HEK293 (cell line): ENCODE measurements around the gene EIF4ENIF1.
A peak's percentile ranks its signal among the peaks of the same experiment; 100 is the strongest.

Experiments
- BCL6B ChIP-seq: fragments of 450-650 bp; formaldehyde crosslinking; IDR thresholded peaks from 2 replicates; pipeline ENCODE4 v1.5.1; 2017; ENCODE audit warnings: missing biosample characterization, missing genetic modification characterization
- CTCF ChIP-seq: fragments of 450-650 bp; formaldehyde crosslinking; IDR thresholded peaks from 2 replicates; pipeline ENCODE4 v1.5.1; 2016; ENCODE audit warnings: missing biosample characterization, missing genetic modification characterization
- KLF16 ChIP-seq: fragments of 450-650 bp; formaldehyde crosslinking; IDR thresholded peaks from 2 replicates; pipeline ENCODE4 v1.5.1; 2017; ENCODE audit warnings: missing biosample characterization, missing genetic modification characterization
- KLF17 ChIP-seq: fragments of 450-650 bp; formaldehyde crosslinking; IDR thresholded peaks from 2 replicates; pipeline ENCODE4 v1.5.1; 2016; ENCODE audit warnings: missing biosample characterization, missing genetic modification characterization
- KLF7 ChIP-seq: fragments of 450-650 bp; formaldehyde crosslinking; IDR thresholded peaks from 2 replicates; pipeline ENCODE4 v1.5.1; 2016; ENCODE audit warnings: missing biosample characterization, missing genetic modification characterization, borderline replicate concordance
- MEIS1 ChIP-seq: sonication (generic); formaldehyde crosslinking; IDR thresholded peaks from 2 replicates; pipeline ENCODE4 v1.8.1; 2022; ENCODE audit warnings: missing genetic modification reagents, mild to moderate bottlenecking, borderline replicate concordance
- OVOL3 ChIP-seq: fragments of 450-650 bp; formaldehyde crosslinking; IDR thresholded peaks from 2 replicates; pipeline ENCODE4 v1.5.1; 2016; ENCODE audit warnings: missing biosample characterization, missing genetic modification characterization
- PRDM1 ChIP-seq: fragments of 450-650 bp; formaldehyde crosslinking; IDR thresholded peaks from 2 replicates; pipeline ENCODE4; 2016; ENCODE audit warnings: missing biosample characterization, missing genetic modification characterization
- RBAK ChIP-seq: fragments of 450-650 bp; formaldehyde crosslinking; IDR thresholded peaks from 2 replicates; pipeline ENCODE4 v1.5.1; 2016; ENCODE audit warnings: missing biosample characterization, missing genetic modification characterization
- SCRT2 ChIP-seq: fragments of 450-650 bp; formaldehyde crosslinking; IDR thresholded peaks from 2 replicates; pipeline ENCODE4 v1.5.1; 2016; ENCODE audit warnings: missing biosample characterization, missing genetic modification characterization
- SP7 ChIP-seq: fragments of 450-650 bp; formaldehyde crosslinking; IDR thresholded peaks from 2 replicates; pipeline ENCODE4 v1.5.1; 2016; ENCODE audit warnings: missing biosample characterization, missing genetic modification characterization
- TRIM28 ChIP-seq: IDR thresholded peaks from 2 replicates; pipeline ENCODE4 v1.6.1; 2011; ENCODE audit warnings: low read length, control low read depth, borderline replicate concordance
- WT1 ChIP-seq: fragments of 450-650 bp; formaldehyde crosslinking; IDR thresholded peaks from 2 replicates; pipeline ENCODE4 v1.5.1; 2016; ENCODE audit warnings: missing biosample characterization, missing genetic modification characterization
- ZBTB20 ChIP-seq: fragments of 450-650 bp; formaldehyde crosslinking; IDR thresholded peaks from 2 replicates; pipeline ENCODE4 v1.5.1; 2016; ENCODE audit warnings: missing biosample characterization, missing genetic modification characterization
- ZBTB7A ChIP-seq: fragments of 450-650 bp; formaldehyde crosslinking; IDR thresholded peaks from 2 replicates; pipeline ENCODE4 v1.5.1; 2016; ENCODE audit warnings: low read depth, missing biosample characterization, missing genetic modification characterization
- ZNF146 ChIP-seq: fragments of 450-650 bp; formaldehyde crosslinking; IDR thresholded peaks from 2 replicates; pipeline ENCODE4 v1.5.1; 2016; ENCODE audit warnings: missing biosample characterization, missing genetic modification characterization
- ZNF155 ChIP-seq: fragments of 450-650 bp; formaldehyde crosslinking; IDR thresholded peaks from 2 replicates; pipeline ENCODE4 v1.5.1; 2016; ENCODE audit warnings: missing biosample characterization, missing genetic modification characterization
- ZNF2 ChIP-seq: fragments of 450-650 bp; formaldehyde crosslinking; IDR thresholded peaks from 2 replicates; pipeline ENCODE4 v1.5.1; 2016; ENCODE audit warnings: missing biosample characterization, missing genetic modification characterization
- ZNF23 ChIP-seq: fragments of 450-650 bp; formaldehyde crosslinking; IDR thresholded peaks from 2 replicates; pipeline ENCODE4 v1.5.1; 2016; ENCODE audit warnings: missing biosample characterization, missing genetic modification characterization, borderline replicate concordance
- ZNF239 ChIP-seq: fragments of 450-650 bp; formaldehyde crosslinking; IDR thresholded peaks from 2 replicates; pipeline ENCODE4 v1.5.1; 2016; ENCODE audit warnings: missing biosample characterization, missing genetic modification characterization
- ZNF580 ChIP-seq: fragments of 450-650 bp; formaldehyde crosslinking; IDR thresholded peaks from 2 replicates; pipeline ENCODE4 v1.5.1; 2016; ENCODE audit warnings: missing biosample characterization, missing genetic modification characterization
- ZNF707 ChIP-seq: fragments of 450-650 bp; formaldehyde crosslinking; IDR thresholded peaks from 2 replicates; pipeline ENCODE4 v1.5.1; 2016; ENCODE audit warnings: missing biosample characterization, missing genetic modification characterization
- ZSCAN16 ChIP-seq: fragments of 450-650 bp; formaldehyde crosslinking; IDR thresholded peaks from 2 replicates; pipeline ENCODE4 v1.5.1; 2016; ENCODE audit warnings: missing biosample characterization, missing genetic modification characterization
- ZSCAN30 ChIP-seq: fragments of 450-650 bp; IDR thresholded peaks from 2 replicates; pipeline ENCODE4 v1.5.1; 2018; ENCODE audit warnings: missing biosample characterization, mild to moderate bottlenecking, missing genetic modification characterization, moderate library complexity
- TF ChIP-seq, protein P1 (sequence below): fragments of 450-650 bp; IDR thresholded peaks from 2 replicates; pipeline ENCODE4 v1.5.1; 2018; ENCODE audit warnings: missing biosample characterization, missing genetic modification characterization
- TF ChIP-seq, protein P2 (sequence below): fragments of 450-650 bp; formaldehyde crosslinking; IDR thresholded peaks from 2 replicates; pipeline ENCODE4 v1.5.1; 2017; ENCODE audit warnings: missing biosample characterization, mild to moderate bottlenecking, missing genetic modification characterization, moderate library complexity
- TF ChIP-seq, protein P3 (sequence below): fragments of 450-650 bp; formaldehyde crosslinking; IDR thresholded peaks from 2 replicates; pipeline ENCODE4 v1.5.1; 2016; ENCODE audit warnings: missing biosample characterization, missing genetic modification characterization
- TF ChIP-seq, protein P4 (sequence below): fragments of 450-650 bp; formaldehyde crosslinking; IDR thresholded peaks from 2 replicates; pipeline ENCODE4 v1.5.1; 2016; ENCODE audit warnings: missing biosample characterization, missing genetic modification characterization, borderline replicate concordance

EIF4ENIF1 gene

GRCh38 chr22:31399211-31400022 lies 90.2 kb downstream of the EIF4ENIF1 start, which contains the start of gene DRG1 (continued):
- TF ChIP-seq ZNF155 (tag by site-specific recombination), result no peak
- TF ChIP-seq, protein P1, sequence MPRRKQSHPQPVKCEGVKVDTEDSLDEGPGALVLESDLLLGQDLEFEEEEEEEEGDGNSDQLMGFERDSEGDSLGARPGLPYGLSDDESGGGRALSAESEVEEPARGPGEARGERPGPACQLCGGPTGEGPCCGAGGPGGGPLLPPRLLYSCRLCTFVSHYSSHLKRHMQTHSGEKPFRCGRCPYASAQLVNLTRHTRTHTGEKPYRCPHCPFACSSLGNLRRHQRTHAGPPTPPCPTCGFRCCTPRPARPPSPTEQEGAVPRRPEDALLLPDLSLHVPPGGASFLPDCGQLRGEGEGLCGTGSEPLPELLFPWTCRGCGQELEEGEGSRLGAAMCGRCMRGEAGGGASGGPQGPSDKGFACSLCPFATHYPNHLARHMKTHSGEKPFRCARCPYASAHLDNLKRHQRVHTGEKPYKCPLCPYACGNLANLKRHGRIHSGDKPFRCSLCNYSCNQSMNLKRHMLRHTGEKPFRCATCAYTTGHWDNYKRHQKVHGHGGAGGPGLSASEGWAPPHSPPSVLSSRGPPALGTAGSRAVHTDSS (tag by site-specific recombination), result no peak
- no peak for TF ChIP-seq RBAK
- no peak for TF ChIP-seq MEIS1 (CRISPR knock-in tag)
- TF ChIP-seq ZSCAN30 (tag by site-specific recombination), result peak; percentile 38
- peak; percentile 37; the same call in 1 of the 2 replicates for TF ChIP-seq ZBTB20 (tag by site-specific recombination)
- no peak for TF ChIP-seq ZNF239 (tag by site-specific recombination)
- peak; percentile 60; the same call in 1 of the 2 replicates for TF ChIP-seq KLF17 (tag by site-specific recombination)
- no peak for TF ChIP-seq BCL6B (tag by site-specific recombination)
- no peak for TF ChIP-seq ZNF23 (tag by site-specific recombination)
- TF ChIP-seq, protein P2, sequence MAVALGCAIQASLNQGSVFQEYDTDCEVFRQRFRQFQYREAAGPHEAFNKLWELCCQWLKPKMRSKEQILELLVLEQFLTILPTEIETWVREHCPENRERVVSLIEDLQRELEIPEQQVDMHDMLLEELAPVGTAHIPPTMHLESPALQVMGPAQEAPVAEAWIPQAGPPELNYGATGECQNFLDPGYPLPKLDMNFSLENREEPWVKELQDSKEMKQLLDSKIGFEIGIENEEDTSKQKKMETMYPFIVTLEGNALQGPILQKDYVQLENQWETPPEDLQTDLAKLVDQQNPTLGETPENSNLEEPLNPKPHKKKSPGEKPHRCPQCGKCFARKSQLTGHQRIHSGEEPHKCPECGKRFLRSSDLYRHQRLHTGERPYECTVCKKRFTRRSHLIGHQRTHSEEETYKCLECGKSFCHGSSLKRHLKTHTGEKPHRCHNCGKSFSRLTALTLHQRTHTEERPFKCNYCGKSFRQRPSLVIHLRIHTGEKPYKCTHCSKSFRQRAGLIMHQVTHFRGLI, result no peak
- TF ChIP-seq, protein P3, sequence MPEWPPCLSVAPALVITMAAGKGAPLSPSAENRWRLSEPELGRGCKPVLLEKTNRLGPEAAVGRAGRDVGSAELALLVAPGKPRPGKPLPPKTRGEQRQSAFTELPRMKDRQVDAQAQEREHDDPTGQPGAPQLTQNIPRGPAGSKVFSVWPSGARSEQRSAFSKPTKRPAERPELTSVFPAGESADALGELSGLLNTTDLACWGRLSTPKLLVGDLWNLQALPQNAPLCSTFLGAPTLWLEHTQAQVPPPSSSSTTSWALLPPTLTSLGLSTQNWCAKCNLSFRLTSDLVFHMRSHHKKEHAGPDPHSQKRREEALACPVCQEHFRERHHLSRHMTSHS, result no peak
- peak; percentile 76; the same call in 1 of the 2 replicates for TF ChIP-seq TRIM28
- TF ChIP-seq PRDM1, result no peak
- TF ChIP-seq SCRT2 (tag by site-specific recombination), result no peak
- peak; percentile 77 for TF ChIP-seq SP7 (tag by site-specific recombination)
- no peak for TF ChIP-seq ZNF2
- TF ChIP-seq, protein P4, sequence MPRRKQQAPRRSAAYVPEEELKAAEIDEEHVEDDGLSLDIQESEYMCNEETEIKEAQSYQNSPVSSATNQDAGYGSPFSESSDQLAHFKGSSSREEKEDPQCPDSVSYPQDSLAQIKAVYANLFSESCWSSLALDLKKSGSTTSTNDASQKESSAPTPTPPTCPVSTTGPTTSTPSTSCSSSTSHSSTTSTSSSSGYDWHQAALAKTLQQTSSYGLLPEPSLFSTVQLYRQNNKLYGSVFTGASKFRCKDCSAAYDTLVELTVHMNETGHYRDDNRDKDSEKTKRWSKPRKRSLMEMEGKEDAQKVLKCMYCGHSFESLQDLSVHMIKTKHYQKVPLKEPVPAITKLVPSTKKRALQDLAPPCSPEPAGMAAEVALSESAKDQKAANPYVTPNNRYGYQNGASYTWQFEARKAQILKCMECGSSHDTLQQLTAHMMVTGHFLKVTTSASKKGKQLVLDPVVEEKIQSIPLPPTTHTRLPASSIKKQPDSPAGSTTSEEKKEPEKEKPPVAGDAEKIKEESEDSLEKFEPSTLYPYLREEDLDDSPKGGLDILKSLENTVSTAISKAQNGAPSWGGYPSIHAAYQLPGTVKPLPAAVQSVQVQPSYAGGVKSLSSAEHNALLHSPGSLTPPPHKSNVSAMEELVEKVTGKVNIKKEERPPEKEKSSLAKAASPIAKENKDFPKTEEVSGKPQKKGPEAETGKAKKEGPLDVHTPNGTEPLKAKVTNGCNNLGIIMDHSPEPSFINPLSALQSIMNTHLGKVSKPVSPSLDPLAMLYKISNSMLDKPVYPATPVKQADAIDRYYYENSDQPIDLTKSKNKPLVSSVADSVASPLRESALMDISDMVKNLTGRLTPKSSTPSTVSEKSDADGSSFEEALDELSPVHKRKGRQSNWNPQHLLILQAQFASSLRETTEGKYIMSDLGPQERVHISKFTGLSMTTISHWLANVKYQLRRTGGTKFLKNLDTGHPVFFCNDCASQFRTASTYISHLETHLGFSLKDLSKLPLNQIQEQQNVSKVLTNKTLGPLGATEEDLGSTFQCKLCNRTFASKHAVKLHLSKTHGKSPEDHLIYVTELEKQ, result peak; percentile 6; the same call in 1 of the 2 replicates
- no peak for TF ChIP-seq WT1 (tag by site-specific recombination)
- peak; percentile 52; the same call in 1 of the 2 replicates for TF ChIP-seq ZSCAN16
- peak; percentile 77 for TF ChIP-seq KLF16 (tag by site-specific recombination)
- peak; percentile 40 for TF ChIP-seq CTCF (tag by site-specific recombination)
- TF ChIP-seq ZNF146 (tag by site-specific recombination), result no peak
- no peak for TF ChIP-seq ZNF580 (tag by site-specific recombination)
- peak; percentile 68; the same call in 1 of the 2 replicates for TF ChIP-seq KLF7
- no peak for TF ChIP-seq OVOL3
- TF ChIP-seq ZNF707 (tag by site-specific recombination), result no peak
- no peak for TF ChIP-seq ZBTB7A (tag by site-specific recombination)
